HepG2 (cell line): Measurements from ENCODE around the gene MYO10. TPM values are rescaled to one million over a fixed set of nuclear protein-coding genes. Genes with fewer than 3 reads are reported as not detected.
A peak's percentile ranks its signal among the peaks of the same experiment; 100 is the strongest.

Source experiments
- BRD4 ChIP-seq: sonication (generic); formaldehyde crosslinking; IDR thresholded peaks from 2 replicates; pipeline ENCODE4 v1.4.0; 2020; ENCODE audit warnings: missing genetic modification reagents
- ELF3 ChIP-seq: IDR thresholded peaks from 2 replicates; pipeline ENCODE4 v1.6.1; 2016; ENCODE audit warnings: missing genetic modification reagents, missing compliant biosample characterization
- KAT7 ChIP-seq: IDR thresholded peaks from 2 replicates; pipeline ENCODE4 v1.6.1; 2018; ENCODE audit warnings: borderline replicate concordance, missing compliant biosample characterization
- MAFK ChIP-seq, 2 experiments: IDR thresholded peaks in 1 of 2; conservative IDR thresholded peaks in 1 of 2; 2 replicates each; pipeline ENCODE4 v1.6.1; 2011; ENCODE audit warnings: improper control_type of control experiment in 2 of 2, low read length in 2 of 2
- REL ChIP-seq: sonication (generic); formaldehyde crosslinking; conservative IDR thresholded peaks from 2 replicates; pipeline ENCODE4 v1.8.0; 2022; ENCODE audit warnings: mild to moderate bottlenecking, missing genetic modification reagents, moderate library complexity
- RFX1 ChIP-seq: fragments of 450-650 bp; IDR thresholded peaks from 2 replicates; pipeline ENCODE4 v1.6.1; 2017
- TARDBP ChIP-seq: sonication (generic); formaldehyde crosslinking; IDR thresholded peaks from 2 replicates; pipeline ENCODE4 v1.8.0; 2022; ENCODE audit warnings: mild to moderate bottlenecking, missing genetic modification reagents
- THAP11 ChIP-seq: IDR thresholded peaks from 2 replicates; pipeline ENCODE4 v1.6.1; 2016; ENCODE audit warnings: missing biosample characterization, missing genetic modification reagents
- ZMYM3 ChIP-seq: sonication (generic); formaldehyde crosslinking; IDR thresholded peaks from 2 replicates; pipeline ENCODE4 v1.5.1; 2020; ENCODE audit warnings: mild to moderate bottlenecking, missing genetic modification reagents
- ZNF10 ChIP-seq: sonication (generic); formaldehyde crosslinking; IDR thresholded peaks from 2 replicates; pipeline ENCODE4 v1.4.0; 2020; ENCODE audit warnings: mild to moderate bottlenecking, low read depth, missing genetic modification reagents, borderline replicate concordance
- polyA plus RNA-seq, 8 experiments: library from polyadenylated mRNA; depleted of rRNA in 3 of 8; stranded (reverse) in 7 of 8; unstranded in 1 of 8; fragments of >200 nt; fragmentation: Illumina TruSeq in 4 of 8; extraction: Trizol in 4 of 8; gene quantifications; 2 replicates each; pipeline versions ENCODE4 v1.2.1 to v1.2.3, GENCODE V29; 2011 to 2016; ENCODE audit warnings: low read depth in 4 of 8, missing spikeins in 1 of 8, mixed read lengths in 1 of 8; ENCODE audit not compliant: insufficient read depth in 1 of 8
- total RNA-seq, 5 experiments: library from RNA; depleted of rRNA; stranded (reverse); fragments of >200 nt; fragmentation: Illumina TruSeq; extraction: Trizol; gene quantifications; 2 replicates each; pipeline ENCODE4 v1.2.3, GENCODE V29; 2016; ENCODE audit warnings: low read depth in 1 of 5
- TF ChIP-seq, protein P1 (sequence below), 2 experiments: sonication (generic) in 1 of 2; formaldehyde crosslinking in 1 of 2; IDR thresholded peaks; 2 replicates each; pipeline versions ENCODE4 v1.4.0 to v1.6.1; 2018 to 2020; ENCODE audit warnings: missing genetic modification reagents in 2 of 2, borderline replicate concordance in 1 of 2, low read depth in 1 of 2, mild to moderate bottlenecking in 1 of 2, missing biosample characterization in 1 of 2
- TF ChIP-seq, protein P2 (sequence below): IDR thresholded peaks from 2 replicates; pipeline ENCODE4 v1.6.1; 2016; ENCODE audit warnings: mild to moderate bottlenecking
- TF ChIP-seq, protein P3 (sequence below): IDR thresholded peaks from 2 replicates; pipeline ENCODE4 v1.6.1; 2018; ENCODE audit warnings: missing genetic modification reagents, mild to moderate bottlenecking, missing compliant biosample characterization
- TF ChIP-seq, protein P4 (sequence below): IDR thresholded peaks from 2 replicates; pipeline ENCODE4 v1.4.0; 2020; ENCODE audit warnings: mild to moderate bottlenecking, missing genetic modification reagents
- TF ChIP-seq, protein P5 (sequence below): sonication (generic); formaldehyde crosslinking; IDR thresholded peaks from 2 replicates; pipeline ENCODE4 v1.4.0; 2020; ENCODE audit warnings: mild to moderate bottlenecking, missing genetic modification reagents, borderline replicate concordance

The MYO10 gene
- total and polyA plus RNA-seq, 2 of the 13 experiments (the other 11 are each of a cell fraction or from before 2014, with no cell fraction given) = 4.5 to 14.0 TPM

- TF ChIP-seq ZNF10 (CRISPR knock-in tag) (no peak), MAFK (conservative IDR thresholded peaks at IDR 0.05 in 1 of 2, IDR thresholded peaks at IDR 0.05 in 1 of 2; ENCODE audit: low read length in 2 of 2) (no peak), RFX1 (no peak), REL (CRISPR knock-in tag) (no peak), ELF3 (CRISPR knock-in tag) (0 out of 2 replicates have a peak, but pooled peaks have one; percentile 11), BRD4 (no peak), TARDBP (CRISPR knock-in tag) (peak; percentile 42; the same call in 1 of the 2 replicates), KAT7 (CRISPR knock-in tag) (peak; percentile 26; the same call in 1 of the 2 replicates), ZMYM3 (CRISPR knock-in tag) (peak; percentile 64; the same call in 1 of the 2 replicates), THAP11 (peak; percentile 43; the same call in 1 of the 2 replicates)
- TF ChIP-seq, protein P1, sequence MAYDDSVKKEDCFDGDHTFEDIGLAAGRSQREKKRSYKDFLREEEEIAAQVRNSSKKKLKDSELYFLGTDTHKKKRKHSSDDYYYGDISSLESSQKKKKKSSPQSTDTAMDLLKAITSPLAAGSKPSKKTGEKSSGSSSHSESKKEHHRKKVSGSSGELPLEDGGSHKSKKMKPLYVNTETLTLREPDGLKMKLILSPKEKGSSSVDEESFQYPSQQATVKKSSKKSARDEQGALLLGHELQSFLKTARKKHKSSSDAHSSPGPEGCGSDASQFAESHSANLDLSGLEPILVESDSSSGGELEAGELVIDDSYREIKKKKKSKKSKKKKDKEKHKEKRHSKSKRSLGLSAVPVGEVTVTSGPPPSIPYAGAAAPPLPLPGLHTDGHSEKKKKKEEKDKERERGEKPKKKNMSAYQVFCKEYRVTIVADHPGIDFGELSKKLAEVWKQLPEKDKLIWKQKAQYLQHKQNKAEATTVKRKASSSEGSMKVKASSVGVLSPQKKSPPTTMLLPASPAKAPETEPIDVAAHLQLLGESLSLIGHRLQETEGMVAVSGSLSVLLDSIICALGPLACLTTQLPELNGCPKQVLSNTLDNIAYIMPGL (CRISPR knock-in tag; IDR thresholded peaks at IDR 0.05; ENCODE audit: borderline replicate concordance in 1 of 2, low read depth in 1 of 2) = no peak
- TF ChIP-seq, protein P2, sequence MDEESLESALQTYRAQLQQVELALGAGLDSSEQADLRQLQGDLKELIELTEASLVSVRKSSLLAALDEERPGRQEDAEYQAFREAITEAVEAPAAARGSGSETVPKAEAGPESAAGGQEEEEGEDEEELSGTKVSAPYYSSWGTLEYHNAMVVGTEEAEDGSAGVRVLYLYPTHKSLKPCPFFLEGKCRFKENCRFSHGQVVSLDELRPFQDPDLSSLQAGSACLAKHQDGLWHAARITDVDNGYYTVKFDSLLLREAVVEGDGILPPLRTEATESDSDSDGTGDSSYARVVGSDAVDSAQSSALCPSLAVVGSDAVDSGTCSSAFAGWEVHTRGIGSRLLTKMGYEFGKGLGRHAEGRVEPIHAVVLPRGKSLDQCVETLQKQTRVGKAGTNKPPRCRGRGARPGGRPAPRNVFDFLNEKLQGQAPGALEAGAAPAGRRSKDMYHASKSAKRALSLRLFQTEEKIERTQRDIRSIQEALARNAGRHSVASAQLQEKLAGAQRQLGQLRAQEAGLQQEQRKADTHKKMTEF = peak; percentile 42; the same call in 1 of the 2 replicates
- TF ChIP-seq, protein P3, sequence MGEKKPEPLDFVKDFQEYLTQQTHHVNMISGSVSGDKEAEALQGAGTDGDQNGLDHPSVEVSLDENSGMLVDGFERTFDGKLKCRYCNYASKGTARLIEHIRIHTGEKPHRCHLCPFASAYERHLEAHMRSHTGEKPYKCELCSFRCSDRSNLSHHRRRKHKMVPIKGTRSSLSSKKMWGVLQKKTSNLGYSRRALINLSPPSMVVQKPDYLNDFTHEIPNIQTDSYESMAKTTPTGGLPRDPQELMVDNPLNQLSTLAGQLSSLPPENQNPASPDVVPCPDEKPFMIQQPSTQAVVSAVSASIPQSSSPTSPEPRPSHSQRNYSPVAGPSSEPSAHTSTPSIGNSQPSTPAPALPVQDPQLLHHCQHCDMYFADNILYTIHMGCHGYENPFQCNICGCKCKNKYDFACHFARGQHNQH (CRISPR knock-in tag) = 0 out of 2 replicates have a peak, but pooled peaks have one; percentile 38
- TF ChIP-seq, protein P4, sequence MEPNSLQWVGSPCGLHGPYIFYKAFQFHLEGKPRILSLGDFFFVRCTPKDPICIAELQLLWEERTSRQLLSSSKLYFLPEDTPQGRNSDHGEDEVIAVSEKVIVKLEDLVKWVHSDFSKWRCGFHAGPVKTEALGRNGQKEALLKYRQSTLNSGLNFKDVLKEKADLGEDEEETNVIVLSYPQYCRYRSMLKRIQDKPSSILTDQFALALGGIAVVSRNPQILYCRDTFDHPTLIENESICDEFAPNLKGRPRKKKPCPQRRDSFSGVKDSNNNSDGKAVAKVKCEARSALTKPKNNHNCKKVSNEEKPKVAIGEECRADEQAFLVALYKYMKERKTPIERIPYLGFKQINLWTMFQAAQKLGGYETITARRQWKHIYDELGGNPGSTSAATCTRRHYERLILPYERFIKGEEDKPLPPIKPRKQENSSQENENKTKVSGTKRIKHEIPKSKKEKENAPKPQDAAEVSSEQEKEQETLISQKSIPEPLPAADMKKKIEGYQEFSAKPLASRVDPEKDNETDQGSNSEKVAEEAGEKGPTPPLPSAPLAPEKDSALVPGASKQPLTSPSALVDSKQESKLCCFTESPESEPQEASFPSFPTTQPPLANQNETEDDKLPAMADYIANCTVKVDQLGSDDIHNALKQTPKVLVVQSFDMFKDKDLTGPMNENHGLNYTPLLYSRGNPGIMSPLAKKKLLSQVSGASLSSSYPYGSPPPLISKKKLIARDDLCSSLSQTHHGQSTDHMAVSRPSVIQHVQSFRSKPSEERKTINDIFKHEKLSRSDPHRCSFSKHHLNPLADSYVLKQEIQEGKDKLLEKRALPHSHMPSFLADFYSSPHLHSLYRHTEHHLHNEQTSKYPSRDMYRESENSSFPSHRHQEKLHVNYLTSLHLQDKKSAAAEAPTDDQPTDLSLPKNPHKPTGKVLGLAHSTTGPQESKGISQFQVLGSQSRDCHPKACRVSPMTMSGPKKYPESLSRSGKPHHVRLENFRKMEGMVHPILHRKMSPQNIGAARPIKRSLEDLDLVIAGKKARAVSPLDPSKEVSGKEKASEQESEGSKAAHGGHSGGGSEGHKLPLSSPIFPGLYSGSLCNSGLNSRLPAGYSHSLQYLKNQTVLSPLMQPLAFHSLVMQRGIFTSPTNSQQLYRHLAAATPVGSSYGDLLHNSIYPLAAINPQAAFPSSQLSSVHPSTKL = peak; percentile 60
- TF ChIP-seq, protein P5, sequence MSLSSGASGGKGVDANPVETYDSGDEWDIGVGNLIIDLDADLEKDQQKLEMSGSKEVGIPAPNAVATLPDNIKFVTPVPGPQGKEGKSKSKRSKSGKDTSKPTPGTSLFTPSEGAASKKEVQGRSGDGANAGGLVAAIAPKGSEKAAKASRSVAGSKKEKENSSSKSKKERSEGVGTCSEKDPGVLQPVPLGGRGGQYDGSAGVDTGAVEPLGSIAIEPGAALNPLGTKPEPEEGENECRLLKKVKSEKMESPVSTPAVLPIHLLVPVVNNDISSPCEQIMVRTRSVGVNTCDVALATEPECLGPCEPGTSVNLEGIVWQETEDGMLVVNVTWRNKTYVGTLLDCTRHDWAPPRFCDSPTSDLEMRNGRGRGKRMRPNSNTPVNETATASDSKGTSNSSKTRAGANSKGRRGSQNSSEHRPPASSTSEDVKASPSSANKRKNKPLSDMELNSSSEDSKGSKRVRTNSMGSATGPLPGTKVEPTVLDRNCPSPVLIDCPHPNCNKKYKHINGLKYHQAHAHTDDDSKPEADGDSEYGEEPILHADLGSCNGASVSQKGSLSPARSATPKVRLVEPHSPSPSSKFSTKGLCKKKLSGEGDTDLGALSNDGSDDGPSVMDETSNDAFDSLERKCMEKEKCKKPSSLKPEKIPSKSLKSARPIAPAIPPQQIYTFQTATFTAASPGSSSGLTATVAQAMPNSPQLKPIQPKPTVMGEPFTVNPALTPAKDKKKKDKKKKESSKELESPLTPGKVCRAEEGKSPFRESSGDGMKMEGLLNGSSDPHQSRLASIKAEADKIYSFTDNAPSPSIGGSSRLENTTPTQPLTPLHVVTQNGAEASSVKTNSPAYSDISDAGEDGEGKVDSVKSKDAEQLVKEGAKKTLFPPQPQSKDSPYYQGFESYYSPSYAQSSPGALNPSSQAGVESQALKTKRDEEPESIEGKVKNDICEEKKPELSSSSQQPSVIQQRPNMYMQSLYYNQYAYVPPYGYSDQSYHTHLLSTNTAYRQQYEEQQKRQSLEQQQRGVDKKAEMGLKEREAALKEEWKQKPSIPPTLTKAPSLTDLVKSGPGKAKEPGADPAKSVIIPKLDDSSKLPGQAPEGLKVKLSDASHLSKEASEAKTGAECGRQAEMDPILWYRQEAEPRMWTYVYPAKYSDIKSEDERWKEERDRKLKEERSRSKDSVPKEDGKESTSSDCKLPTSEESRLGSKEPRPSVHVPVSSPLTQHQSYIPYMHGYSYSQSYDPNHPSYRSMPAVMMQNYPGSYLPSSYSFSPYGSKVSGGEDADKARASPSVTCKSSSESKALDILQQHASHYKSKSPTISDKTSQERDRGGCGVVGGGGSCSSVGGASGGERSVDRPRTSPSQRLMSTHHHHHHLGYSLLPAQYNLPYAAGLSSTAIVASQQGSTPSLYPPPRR = no peak
These were observed 191.8 kb downstream of the MYO10 start (continued) for GRCh38 chr5:16744164-16744880.
